Dermis microvascular lymphatic vessel endothelial cell (primary cell): ENCODE measurements around the gene TIMP4. TPM values are rescaled to one million over a fixed set of nuclear protein-coding genes. Genes with fewer than 3 reads are reported as not detected.

Experiments used
- DNase-seq, 2 donors: peaks; one replicate each; pipeline versions ENCODE4 v3.0.0 to v3.0.0-alpha.2; 2010; ENCODE audit warnings: low read depth in 2 of 2
- total RNA-seq: library from RNA; depleted of rRNA; stranded (reverse); fragments of >200 nt; gene quantifications from 2 replicates; pipeline ENCODE4 v1.2.1, GENCODE V29; 2014

The TIMP4 gene
- total RNA-seq: 0.51 and 0.64 TPM in 2 replicates

DNA sequence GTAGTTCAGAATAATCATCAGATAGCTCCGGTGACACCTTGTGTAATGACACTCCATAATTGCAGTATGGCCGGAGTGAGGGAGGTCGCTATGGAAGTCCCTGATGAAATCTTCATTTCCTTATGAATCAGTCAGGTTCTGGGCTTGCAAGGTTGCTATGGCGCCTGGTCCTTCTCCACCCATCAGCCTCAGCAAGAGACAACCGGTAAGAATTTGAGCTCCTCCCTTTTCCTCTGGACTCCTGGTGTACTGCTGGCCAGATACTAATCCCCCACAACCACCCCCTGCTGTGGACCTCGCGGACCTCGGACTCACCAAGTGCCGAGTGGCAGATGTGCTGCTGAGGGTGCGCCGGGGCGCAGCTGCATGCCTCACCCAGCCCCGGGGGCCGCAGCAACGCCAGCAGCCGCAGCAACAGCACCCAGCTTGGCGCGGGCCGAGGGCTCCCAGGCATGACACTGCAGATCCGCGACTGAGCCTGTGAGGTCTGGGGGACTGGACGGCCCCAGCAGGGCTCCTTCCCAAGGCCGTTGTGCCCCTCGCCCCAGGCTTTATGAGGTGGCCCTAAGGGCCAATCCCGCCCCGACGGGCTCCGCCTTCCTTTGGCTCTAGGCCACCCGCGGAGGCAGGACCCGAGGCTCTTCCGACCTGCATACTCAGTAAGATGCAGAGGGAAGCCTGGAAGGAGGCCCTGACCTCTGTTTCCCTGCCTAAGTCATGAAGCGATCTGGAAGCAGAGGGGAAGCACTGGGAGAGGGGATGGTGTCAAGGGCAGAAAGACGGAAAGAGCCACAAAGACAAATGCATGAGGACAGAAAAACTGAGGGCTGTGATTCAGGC, at the start of gene TIMP4:
TSS of gene TIMP4 (minus strand) at position 526 of the 840 bp plus-strand sequence. CDS start at position 454, 72 bp downstream.
- no peak for DNase-seq

DNA sequence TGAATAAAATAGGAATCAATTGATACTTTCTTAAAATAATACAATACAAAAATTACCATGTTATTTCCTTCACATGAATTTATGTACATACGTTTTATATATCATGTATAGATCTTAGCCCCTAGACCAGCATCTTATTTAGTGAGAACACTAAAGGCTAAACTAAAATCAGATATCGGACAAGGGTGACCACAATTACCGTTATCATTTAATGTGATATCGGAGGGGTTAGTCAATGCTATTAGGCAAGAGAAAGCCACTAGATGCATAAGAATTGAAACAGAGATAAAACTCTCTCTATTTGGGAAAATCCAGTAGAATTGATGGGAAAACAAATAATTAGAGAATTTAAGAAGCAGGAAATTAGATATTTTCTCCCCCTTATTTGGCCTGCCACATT, 46.5 kb upstream of the TIMP4 start:
- no peak for DNase-seq

GRCh38 chr3:12201813-12202212, 43.1 kb upstream of the TIMP4 start:
- no peak for DNase-seq

DNA sequence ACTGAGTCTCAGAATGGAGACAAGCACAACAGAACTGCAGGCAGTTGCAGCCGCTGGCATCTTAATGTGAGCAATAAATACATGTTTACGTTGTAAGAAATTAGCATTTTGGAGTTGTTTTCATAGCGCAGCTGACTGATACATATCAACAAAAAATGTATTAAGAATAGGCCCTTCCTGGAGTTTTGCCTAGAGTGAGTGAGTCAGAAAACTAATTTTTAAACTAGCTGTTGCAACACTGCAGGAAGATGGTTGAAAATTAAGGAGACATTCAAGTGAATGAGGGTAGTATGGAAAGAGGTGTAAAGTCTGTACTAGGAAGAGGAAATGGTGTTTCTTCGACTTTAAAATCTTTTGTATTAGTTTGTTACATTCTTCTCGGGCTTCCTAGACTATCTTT, 39.6 kb upstream of the TIMP4 start:
- no peak for DNase-seq

DNA sequence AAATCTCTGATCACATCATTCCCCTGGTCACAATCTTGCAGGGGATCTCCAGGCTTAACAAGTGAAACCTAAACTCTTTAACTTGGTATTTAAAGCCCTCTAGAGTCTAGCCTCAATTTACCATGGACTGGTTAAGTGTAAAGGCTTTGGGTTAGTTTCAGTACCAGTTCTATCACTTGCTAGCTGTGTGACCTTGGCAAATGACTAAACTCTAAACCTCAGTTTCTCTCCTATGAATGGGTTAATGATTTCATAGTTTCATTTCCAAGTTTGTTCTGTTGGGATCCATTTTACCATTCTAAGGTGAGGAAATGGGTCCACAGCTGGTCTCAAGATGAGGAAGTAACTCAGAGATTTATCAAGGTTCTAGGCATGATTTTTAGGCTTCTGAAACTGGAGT, 38.8 kb upstream of the TIMP4 start:
- no peak for DNase-seq

DNA sequence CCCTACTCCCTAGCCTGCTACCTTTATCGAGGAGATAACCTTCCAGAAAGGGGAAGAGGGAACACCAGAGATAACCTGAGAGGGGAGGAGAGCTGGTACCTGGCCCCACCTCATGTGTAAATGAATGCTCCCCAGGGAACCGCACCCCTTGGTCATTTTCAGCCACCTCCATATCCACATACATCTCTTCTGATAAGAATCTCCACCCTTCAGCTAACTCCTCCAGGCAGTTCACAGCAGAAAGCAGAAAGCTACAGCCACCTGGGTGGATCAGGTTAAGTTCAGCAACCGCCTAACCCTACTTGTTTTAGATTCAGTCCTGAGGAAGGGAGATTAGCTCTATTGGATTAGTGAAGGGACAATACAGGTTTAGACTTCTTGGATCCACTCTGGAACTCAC, 38.0 kb upstream of the TIMP4 start:
- no peak for DNase-seq

GRCh38 chr3:12195231-12195630, 36.5 kb upstream of the TIMP4 start:
- DNase-seq: no peak

GRCh38 chr3:12194669-12195161, 36.0 kb upstream of the TIMP4 start:
- DNase-seq: no peak

- DNase-seq: peak in 1 of 2 donors; percentile 26
Measured at GRCh38 chr3:12194209-12194608, 35.5 kb upstream of the TIMP4 start.

DNA sequence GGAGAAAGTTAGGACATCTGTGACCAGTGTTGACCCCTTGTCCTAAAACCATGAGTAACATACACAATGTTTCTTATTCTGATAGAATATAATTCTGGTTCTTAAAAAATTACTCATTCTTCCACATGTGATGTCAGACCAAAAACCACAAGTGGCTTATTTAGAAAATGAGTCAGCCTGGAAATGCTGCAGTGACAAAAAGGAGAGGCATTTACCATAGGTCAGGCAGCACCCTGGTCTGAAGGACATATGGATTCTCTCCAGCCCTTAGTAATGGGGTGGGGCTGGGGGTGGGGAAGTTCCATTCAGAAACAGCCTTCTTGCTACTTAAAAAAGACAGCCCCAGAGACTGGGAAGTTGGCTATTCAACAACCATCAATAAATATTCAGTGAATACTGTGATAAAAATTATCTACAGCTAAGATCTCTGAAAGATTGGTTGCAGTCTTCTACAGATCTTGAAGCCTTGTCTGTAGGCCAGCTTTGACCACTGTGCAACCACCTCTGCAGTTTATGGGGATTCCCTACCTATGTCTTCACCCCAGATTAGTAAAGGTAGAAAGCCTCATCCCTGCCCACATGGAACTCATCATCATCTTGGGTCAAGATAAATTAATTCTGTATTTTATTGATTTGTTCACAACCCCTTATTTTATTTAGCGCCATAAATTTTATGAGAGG, 34.9 kb upstream of the TIMP4 start:
- peak in 1 of 2 donors; percentile 77 for DNase-seq

GRCh38 chr3:12192655-12193484, 34.2 kb upstream of the TIMP4 start:
- DNase-seq: no peak

DNA sequence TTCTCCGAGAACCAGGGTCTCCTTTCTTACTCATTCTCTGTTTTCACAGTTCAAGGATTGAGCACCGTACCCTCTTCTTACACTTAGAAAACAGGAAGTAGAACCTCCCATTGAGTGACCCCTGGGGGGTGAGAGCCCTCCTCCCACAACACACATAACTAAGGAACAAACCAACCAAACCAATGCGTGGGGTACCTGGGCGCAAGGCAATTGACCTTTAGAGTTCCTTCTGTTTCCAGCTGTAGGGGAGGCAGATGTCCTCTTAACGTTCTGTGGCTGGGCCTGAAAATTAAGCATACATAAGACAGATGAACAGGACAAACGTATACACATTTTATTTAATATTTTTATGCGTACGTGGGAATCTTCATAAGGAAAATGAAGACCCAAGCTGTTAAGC, 33.5 kb upstream of the TIMP4 start:
- DNase-seq: no peak

DNA sequence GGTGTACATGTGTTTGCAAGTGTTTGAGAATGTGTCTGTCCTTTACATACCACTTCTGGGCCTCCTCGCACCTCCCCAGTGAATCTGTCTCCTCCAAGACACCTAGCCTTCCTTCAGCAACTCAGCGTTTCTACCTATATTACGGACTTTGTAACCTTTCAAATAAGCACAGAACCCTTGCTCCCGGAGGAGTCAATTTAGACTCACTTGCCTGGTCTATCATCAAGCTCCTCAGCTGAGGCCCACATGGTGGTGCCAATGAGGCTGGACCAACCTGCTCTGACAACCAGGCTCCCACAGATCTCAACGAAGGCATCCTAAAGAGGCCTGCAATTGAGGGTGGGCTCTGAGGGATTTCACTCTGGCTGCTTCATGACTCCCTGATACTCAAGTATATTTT, 32.8 kb upstream of the TIMP4 start:
- no peak for DNase-seq

DNA sequence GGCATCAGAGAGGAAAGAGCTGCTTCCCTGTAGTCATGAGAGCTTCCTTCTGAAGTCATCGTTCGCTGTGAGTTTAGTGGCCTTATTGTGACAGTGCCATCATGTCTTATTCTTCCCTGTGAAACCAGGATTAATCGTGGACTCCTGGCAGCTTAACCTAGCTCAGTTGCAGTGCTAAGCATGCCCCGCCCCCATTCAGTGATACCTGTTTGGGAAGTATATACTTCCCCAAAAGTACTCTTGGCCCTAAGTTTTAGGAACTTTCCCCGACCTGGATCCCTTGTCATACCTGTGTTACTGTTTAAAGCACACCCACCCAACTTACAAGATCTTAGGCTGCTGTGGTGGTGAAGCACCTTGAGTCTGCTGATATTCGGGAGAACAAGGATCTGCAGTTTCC, 32.1 kb upstream of the TIMP4 start:
- no peak for DNase-seq

DNA sequence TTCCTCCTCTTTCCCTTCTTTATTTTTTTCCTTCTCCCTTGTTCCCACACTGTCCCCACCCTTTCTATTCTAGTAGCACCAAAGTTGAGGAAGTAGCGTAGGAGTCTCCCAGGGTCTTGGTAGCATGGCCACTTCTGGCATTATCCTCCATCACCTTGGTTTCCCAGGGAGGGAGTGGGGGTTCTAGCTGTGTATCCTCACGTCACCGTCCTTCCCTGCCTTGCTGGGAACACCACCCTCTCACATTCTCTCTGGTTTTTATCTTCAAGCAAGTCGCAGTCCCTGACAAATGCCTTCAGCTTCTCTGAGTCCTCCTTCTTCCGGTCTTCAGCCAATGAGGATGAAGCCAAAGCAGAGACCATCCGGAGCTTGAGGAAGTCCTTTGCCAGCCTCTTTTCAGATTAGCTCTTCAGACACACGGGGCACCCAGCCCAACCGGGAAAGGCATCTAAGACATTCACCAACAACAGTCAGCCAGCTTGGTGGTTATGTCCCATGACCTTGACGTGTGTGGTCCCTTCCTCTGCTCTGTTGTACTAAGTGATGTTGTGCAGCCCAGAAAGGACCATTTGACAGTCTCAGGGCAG, 31.6 kb upstream of the TIMP4 start:
- no peak for DNase-seq

DNA sequence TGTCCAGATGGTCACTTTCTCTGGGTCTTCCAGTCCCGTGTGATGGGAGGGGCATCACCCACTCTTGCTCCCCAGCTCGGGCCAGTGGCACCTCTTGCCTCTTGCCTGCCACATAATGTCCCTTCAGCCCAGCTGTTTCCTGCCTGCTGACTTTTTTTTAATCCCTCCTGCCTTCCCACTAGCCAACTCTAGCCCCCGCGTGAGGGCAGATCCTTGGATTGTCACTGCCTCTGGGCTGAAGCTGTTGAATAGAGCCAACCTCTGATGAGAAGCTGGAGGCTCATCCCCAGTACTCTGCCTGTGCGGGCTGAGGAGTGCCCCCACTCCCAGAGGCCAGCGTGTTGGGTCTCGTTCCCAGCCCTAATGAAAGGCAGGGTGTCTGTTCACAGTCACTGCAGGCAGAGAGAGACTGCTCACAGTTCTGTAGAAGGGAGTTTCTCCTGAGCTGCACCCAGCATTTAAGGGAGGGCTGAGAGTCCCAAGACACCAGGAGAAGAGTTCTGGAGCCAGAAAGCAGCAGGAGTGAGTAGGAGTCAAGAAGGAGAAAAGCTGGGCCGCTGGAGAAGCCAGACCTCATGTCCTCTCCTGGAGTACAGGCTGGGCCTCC, 30.1 kb upstream of the TIMP4 start:
- no peak for DNase-seq

GRCh38 chr3:12188328-12188648, 29.6 kb upstream of the TIMP4 start:
- DNase-seq: no peak

GRCh38 chr3:12187448-12188327, 29.0 kb upstream of the TIMP4 start:
- DNase-seq: peak in 1 of 2 donors; percentile 21

- no peak for DNase-seq
Measured at GRCh38 chr3:12186515-12187286, 28.0 kb upstream of the TIMP4 start.
